Epidermal melanocyte (primary cell): ENCODE results near the gene IGF1.
"Not testable (repeated sequence)": the region's sequence is repeated elsewhere in the genome, so short reads cannot be mapped to it uniquely, and the experiment has no call there.

Experiments
- DNase-seq: peaks from one replicate; pipeline ENCODE4 v3.0.0; 2011; ENCODE audit warnings: low spot score; ENCODE audit not compliant: insufficient read length

The IGF1 gene

GRCh38 chr12:102462795-102463465 lies 17.4 kb downstream of the IGF1 start:
- DNase-seq = no peak

- no peak for DNase-seq
Observed at GRCh38 chr12:102462386-102462785, 18.0 kb downstream of the IGF1 start.

GRCh38 chr12:102461501-102461900 lies 18.9 kb downstream of the IGF1 start:
- DNase-seq = no peak

GRCh38 chr12:102459314-102459713 lies 21.0 kb downstream of the IGF1 start:
- no peak for DNase-seq

GRCh38 chr12:102454808-102455760 lies 25.3 kb downstream of the IGF1 start:
- peak; percentile 27 for DNase-seq

GRCh38 chr12:102454330-102454729 lies 26.0 kb downstream of the IGF1 start:
- DNase-seq = no peak

- DNase-seq = no peak
Observed at GRCh38 chr12:102452605-102453004, 27.8 kb downstream of the IGF1 start.

GRCh38 chr12:102449018-102449417 lies 31.3 kb downstream of the IGF1 start:
- not testable (repeated sequence) for DNase-seq

GRCh38 chr12:102447426-102447825 lies 32.9 kb downstream of the IGF1 start:
- DNase-seq = not testable (repeated sequence)

GRCh38 chr12:102444707-102445106 lies 35.7 kb downstream of the IGF1 start:
- DNase-seq = no peak

- no peak for DNase-seq
Observed at GRCh38 chr12:102444093-102444492, 36.3 kb downstream of the IGF1 start.

GRCh38 chr12:102441077-102441596 lies 39.2 kb downstream of the IGF1 start:
- DNase-seq = no peak

GRCh38 chr12:102439426-102440405 lies 40.6 kb downstream of the IGF1 start:
- no peak for DNase-seq

GRCh38 chr12:102438827-102439210 lies 41.5 kb downstream of the IGF1 start:
- DNase-seq = no peak

GRCh38 chr12:102438047-102438826 lies 42.1 kb downstream of the IGF1 start:
- DNase-seq = no peak

- no peak for DNase-seq
Observed at GRCh38 chr12:102437511-102437910, 42.9 kb downstream of the IGF1 start.

- DNase-seq = no peak
Observed at GRCh38 chr12:102436867-102437266, 43.5 kb downstream of the IGF1 start.

GRCh38 chr12:102435827-102436436 lies 44.4 kb downstream of the IGF1 start:
- no peak for DNase-seq

- DNase-seq = no peak
Observed at GRCh38 chr12:102433304-102433703, 47.1 kb downstream of the IGF1 start.

GRCh38 chr12:102430661-102431060 lies 49.7 kb downstream of the IGF1 start:
- DNase-seq = no peak
